ENCODE data around the gene FTO.

Gene FTO

GRCh38 chr16:53964145-53964790 is 260.3 kb downstream of the FTO start:
- no peaks in the 10 kb centered on the region for H3K9me3 ChIP-seq (replicated peaks in 1 of 2; ENCODE audit: control insufficient read depth in 2 of 2, insufficient read depth in 1 of 2, low read depth in 1 of 2, low read length in 2 of 2)
- H2BK5ac ChIP-seq (ENCODE audit: low read length): no peak overlapping the region
- no peak for DNase-seq (ENCODE audit: low spot score)

DNA sequence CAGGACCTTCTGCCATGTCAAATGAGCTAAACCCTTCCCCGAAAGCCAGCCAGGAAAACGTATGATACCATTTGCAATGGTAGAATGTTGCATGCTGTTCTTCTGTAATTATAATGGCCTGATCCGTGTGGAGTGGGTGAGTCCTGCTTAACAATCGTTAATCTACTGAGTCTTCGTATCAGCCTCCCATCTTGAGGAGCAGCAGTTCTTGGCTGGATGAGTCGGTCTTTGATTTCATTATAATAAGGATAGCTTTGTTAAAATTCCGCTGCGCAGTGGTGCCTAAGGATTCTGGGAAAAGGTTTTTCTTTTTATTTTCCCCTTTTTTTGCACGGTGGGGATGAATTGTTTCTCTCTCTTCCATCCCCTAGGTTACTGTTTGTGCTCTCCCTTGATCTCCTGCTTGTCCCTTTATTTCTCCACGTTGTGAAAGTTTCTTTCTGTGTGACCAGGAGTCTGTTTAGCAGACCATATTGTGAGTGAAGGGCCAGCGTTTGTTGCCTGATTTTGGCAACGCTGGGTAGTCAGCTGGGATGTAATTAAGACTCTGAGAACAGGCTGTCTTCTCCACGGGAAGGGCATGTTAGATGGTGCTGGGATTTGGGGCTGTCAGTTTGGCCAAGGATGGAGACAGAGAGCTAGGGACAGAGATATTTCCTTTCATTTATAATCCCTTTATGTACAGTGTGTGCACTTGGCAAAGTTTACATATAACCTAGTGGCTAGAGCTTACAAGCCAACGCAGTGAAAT is 263.0 kb downstream of the FTO start:
- H4K8ac ChIP-seq (ENCODE audit: low read depth, low read length): no peak overlapping the region
- H3K4ac ChIP-seq (ENCODE audit: low read length): no peak overlapping the region
- H3K4me2 ChIP-seq (ENCODE audit: insufficient read depth, low read length, poor library complexity, severe bottlenecking): no peak overlapping the region
- WGBS, 2 donors (ENCODE audit: extremely low coverage in 2 of 2, insufficient read length in 2 of 2, insufficient replicate concordance in 1 of 2): no CpG with 5 or more reads among the region's 14 CpGs
- no peak overlapping the region for H4K91ac ChIP-seq (ENCODE audit: low read depth, low read length, poor library complexity)
- H2BK5ac ChIP-seq (ENCODE audit: low read length): no peak overlapping the region
- H2BK15ac ChIP-seq (ENCODE audit: low read length): no peak overlapping the region
- H3K4me3 ChIP-seq (ENCODE audit: low read length in 2 of 2): no peak overlapping the region
- no peak overlapping the region for H2BK12ac ChIP-seq (ENCODE audit: low read length)
- no peak overlapping the region for H3K14ac ChIP-seq (ENCODE audit: low read length)
- H3K79me1 ChIP-seq (ENCODE audit: low read depth, low read length): no peaks in the 10 kb centered on the region
- no peak overlapping the region for H3K18ac ChIP-seq (ENCODE audit: low read length)
- no peak overlapping the region for H2AFZ ChIP-seq (ENCODE audit: low read length)
- H2AK5ac ChIP-seq (ENCODE audit: low read depth, low read length): no peak overlapping the region
- H3K4me1 ChIP-seq (ENCODE audit: control insufficient read depth in 2 of 2, insufficient read depth in 1 of 2, low read depth in 1 of 2, low read length in 2 of 2): peaks cover 0 to 9% of the 10 kb centered on the region in 2 donors
- no peak overlapping the region for H2BK120ac ChIP-seq (ENCODE audit: low read depth, low read length)
- H3K36me3 ChIP-seq (replicated peaks in 1 of 2; ENCODE audit: control insufficient read depth in 2 of 2, insufficient read depth in 2 of 2, low read length in 2 of 2): no peaks in the 10 kb centered on the region
- H3K23ac ChIP-seq (ENCODE audit: low read depth, low read length, poor library complexity): no peak overlapping the region
- no peak for DNase-seq (ENCODE audit: low spot score)
- no peak overlapping the region for H3K9ac ChIP-seq (ENCODE audit: low read depth, low read length, poor library complexity)
- no peak overlapping the region for H3K27ac ChIP-seq (replicated peaks; ENCODE audit: low read length)
- no peaks in the 10 kb centered on the region for H3K27me3 ChIP-seq (ENCODE audit: control insufficient read depth in 3 of 3, insufficient read depth in 3 of 3, low read depth in 1 of 3, low read length in 3 of 3)
- H3K9me3 ChIP-seq (replicated peaks in 1 of 2; ENCODE audit: control insufficient read depth in 2 of 2, insufficient read depth in 1 of 2, low read depth in 1 of 2, low read length in 2 of 2): no peaks in the 10 kb centered on the region

More at GRCh38 chr16:53964145-53964790, 260.3 kb downstream of the FTO start:
- Histone ChIP-seq H3K27me3 (ENCODE audit: control insufficient read depth in 3 of 3, insufficient read depth in 3 of 3, low read depth in 1 of 3, low read length in 3 of 3) (no peaks in the 10 kb centered on the region), H2AK5ac (ENCODE audit: low read depth, low read length) (no peak overlapping the region), H3K79me1 (ENCODE audit: low read depth, low read length) (no peaks in the 10 kb centered on the region), H3K4me2 (ENCODE audit: insufficient read depth, low read length, poor library complexity, severe bottlenecking) (no peak overlapping the region), H2BK15ac (ENCODE audit: low read length) (no peak overlapping the region), H3K36me3 (replicated peaks in 1 of 2; ENCODE audit: control insufficient read depth in 2 of 2, insufficient read depth in 2 of 2, low read length in 2 of 2) (no peaks in the 10 kb centered on the region), H4K91ac (ENCODE audit: low read depth, low read length, poor library complexity) (no peak overlapping the region), H2AFZ (ENCODE audit: low read length) (no peak overlapping the region), H2BK120ac (ENCODE audit: low read depth, low read length) (no peak overlapping the region), H4K8ac (ENCODE audit: low read depth, low read length) (no peak overlapping the region), H3K18ac (ENCODE audit: low read length) (no peak overlapping the region), H3K23ac (ENCODE audit: low read depth, low read length, poor library complexity) (no peak overlapping the region), H3K4ac (ENCODE audit: low read length) (no peak overlapping the region), H3K27ac (replicated peaks; ENCODE audit: low read length) (no peak overlapping the region), H3K14ac (ENCODE audit: low read length) (no peak overlapping the region), H3K4me3 (ENCODE audit: low read length in 2 of 2) (no peak overlapping the region), H2BK12ac (ENCODE audit: low read length) (no peak overlapping the region), H3K9ac (ENCODE audit: low read depth, low read length, poor library complexity) (no peak overlapping the region), H3K4me1 (ENCODE audit: control insufficient read depth in 2 of 2, insufficient read depth in 1 of 2, low read depth in 1 of 2, low read length in 2 of 2) (peaks cover 4 to 11% of the 10 kb centered on the region in 2 donors)

DNA sequence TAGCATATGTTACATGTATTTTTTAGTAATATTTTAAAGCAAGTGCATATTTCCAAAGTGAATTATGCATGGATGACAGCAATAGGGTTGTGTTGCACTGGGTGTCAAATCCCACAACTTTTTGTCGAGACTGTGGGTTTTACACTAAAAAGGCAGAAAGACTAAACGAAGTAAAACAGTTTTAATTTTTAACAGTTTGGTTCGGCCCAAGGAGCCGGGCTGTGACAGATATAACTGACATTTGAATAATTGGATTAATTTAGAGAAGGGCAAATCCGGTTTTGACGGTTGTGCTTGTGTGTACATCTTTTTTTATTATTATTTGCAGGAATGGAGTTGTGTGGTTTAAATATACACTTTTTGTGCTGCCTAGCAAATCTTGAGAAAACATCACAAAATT is 263.6 kb downstream of the FTO start:
- no peaks in the 10 kb centered on the region for H3K36me3 ChIP-seq (replicated peaks in 1 of 2; ENCODE audit: control insufficient read depth in 2 of 2, insufficient read depth in 2 of 2, low read length in 2 of 2)
- no peaks in the 10 kb centered on the region for H3K9me3 ChIP-seq (replicated peaks in 1 of 2; ENCODE audit: control insufficient read depth in 2 of 2, insufficient read depth in 1 of 2, low read depth in 1 of 2, low read length in 2 of 2)
- H2BK12ac ChIP-seq (ENCODE audit: low read length): no peak overlapping the region

DNA sequence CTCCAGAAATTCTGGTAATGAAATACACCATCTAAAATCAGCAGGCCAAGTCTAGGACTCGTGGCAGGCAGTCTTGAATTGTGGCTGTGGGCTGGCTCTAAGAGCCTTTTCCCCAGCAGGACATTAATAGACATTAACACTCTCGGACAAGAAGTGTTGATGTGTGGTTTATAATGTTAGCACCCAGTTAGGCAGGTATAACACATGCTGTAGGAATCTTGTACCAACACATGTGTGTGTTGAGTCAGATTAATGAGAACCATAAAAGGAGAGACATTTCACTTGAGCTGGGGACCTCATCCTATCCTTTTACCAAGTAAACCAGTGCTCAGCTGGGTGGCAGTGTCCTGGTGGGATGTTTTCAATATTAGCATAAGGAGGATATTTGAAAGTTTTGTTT is 264.5 kb downstream of the FTO start:
- Histone ChIP-seq H3K79me1 (ENCODE audit: low read depth, low read length) (no peaks in the 10 kb centered on the region), H2AFZ (ENCODE audit: low read length) (no peak overlapping the region), H3K23ac (ENCODE audit: low read depth, low read length, poor library complexity) (no peak overlapping the region), H3K4me1 (ENCODE audit: control insufficient read depth in 2 of 2, insufficient read depth in 1 of 2, low read depth in 1 of 2, low read length in 2 of 2) (peaks cover 0 to 9% of the 10 kb centered on the region in 2 donors), H2BK120ac (ENCODE audit: low read depth, low read length) (no peak overlapping the region), H2AK5ac (ENCODE audit: low read depth, low read length) (no peak overlapping the region), H3K4ac (ENCODE audit: low read length) (no peak overlapping the region), H3K27ac (replicated peaks; ENCODE audit: low read length) (no peak overlapping the region), H3K36me3 (replicated peaks in 1 of 2; ENCODE audit: control insufficient read depth in 2 of 2, insufficient read depth in 2 of 2, low read length in 2 of 2) (no peaks in the 10 kb centered on the region), H4K8ac (ENCODE audit: low read depth, low read length) (no peak overlapping the region), H3K4me2 (ENCODE audit: insufficient read depth, low read length, poor library complexity, severe bottlenecking) (no peak overlapping the region), H3K9ac (ENCODE audit: low read depth, low read length, poor library complexity) (no peak overlapping the region), H4K91ac (ENCODE audit: low read depth, low read length, poor library complexity) (no peak overlapping the region), H3K14ac (ENCODE audit: low read length) (no peak overlapping the region), H3K18ac (ENCODE audit: low read length) (no peak overlapping the region), H2BK5ac (ENCODE audit: low read length) (no peak overlapping the region), H3K27me3 (ENCODE audit: control insufficient read depth in 3 of 3, insufficient read depth in 3 of 3, low read depth in 1 of 3, low read length in 3 of 3) (no peaks in the 10 kb centered on the region), H2BK12ac (ENCODE audit: low read length) (no peak overlapping the region), H2BK15ac (ENCODE audit: low read length) (no peak overlapping the region), H3K9me3 (replicated peaks in 1 of 2; ENCODE audit: control insufficient read depth in 2 of 2, insufficient read depth in 1 of 2, low read depth in 1 of 2, low read length in 2 of 2) (no peaks in the 10 kb centered on the region), H3K4me3 (ENCODE audit: low read length in 2 of 2) (no peak overlapping the region)
- no CpG with 5 or more reads among the region's 2 CpGs for WGBS, 2 donors (ENCODE audit: extremely low coverage in 2 of 2, insufficient read length in 2 of 2, insufficient replicate concordance in 1 of 2)
- no peak for DNase-seq (ENCODE audit: low spot score)

More for the DNA sequence above, 263.6 kb downstream of the FTO start:
- Histone ChIP-seq H3K79me1 (ENCODE audit: low read depth, low read length) (no peaks in the 10 kb centered on the region), H2BK5ac (ENCODE audit: low read length) (no peak overlapping the region), H3K4me2 (ENCODE audit: insufficient read depth, low read length, poor library complexity, severe bottlenecking) (no peak overlapping the region), H3K4ac (ENCODE audit: low read length) (no peak overlapping the region), H4K8ac (ENCODE audit: low read depth, low read length) (no peak overlapping the region), H3K27ac (replicated peaks; ENCODE audit: low read length) (no peak overlapping the region), H3K9ac (ENCODE audit: low read depth, low read length, poor library complexity) (no peak overlapping the region), H3K27me3 (ENCODE audit: control insufficient read depth in 3 of 3, insufficient read depth in 3 of 3, low read depth in 1 of 3, low read length in 3 of 3) (no peaks in the 10 kb centered on the region), H2AFZ (ENCODE audit: low read length) (no peak overlapping the region), H3K18ac (ENCODE audit: low read length) (no peak overlapping the region), H3K14ac (ENCODE audit: low read length) (no peak overlapping the region), H3K23ac (ENCODE audit: low read depth, low read length, poor library complexity) (no peak overlapping the region), H2BK15ac (ENCODE audit: low read length) (no peak overlapping the region), H2AK5ac (ENCODE audit: low read depth, low read length) (no peak overlapping the region), H2BK120ac (ENCODE audit: low read depth, low read length) (no peak overlapping the region), H3K4me3 (ENCODE audit: low read length in 2 of 2) (no peak overlapping the region), H4K91ac (ENCODE audit: low read depth, low read length, poor library complexity) (no peak overlapping the region), H3K4me1 (ENCODE audit: control insufficient read depth in 2 of 2, insufficient read depth in 1 of 2, low read depth in 1 of 2, low read length in 2 of 2) (peaks cover 0 to 9% of the 10 kb centered on the region in 2 donors)
- DNase-seq (ENCODE audit: low spot score): no peak
- no CpG with 5 or more reads among the region's 6 CpGs for WGBS, 2 donors (ENCODE audit: extremely low coverage in 2 of 2, insufficient read length in 2 of 2, insufficient replicate concordance in 1 of 2)

Data from neuronal stem cell (in vitro differentiated cells).